Endothelial cell of umbilical vein (primary cell): Measurements from ENCODE around the gene SLC7A10. TPM values are rescaled to one million over a fixed set of nuclear protein-coding genes. Genes with fewer than 3 reads are reported as not detected.

Experiments used
- BruUV-seq: library from RNA; stranded (reverse); fragments of 400-500 nt; replicated peaks from 2 replicates; lab custom pipeline; 2021; lab: Mats Ljungman, UMichigan
- CTCF ChIA-PET: fragments of 300-600, 350-600 bp; sonication (Branson Sonifier 250); formaldehyde crosslinking; loops from one replicate; lab custom pipeline; 2021; ENCODE audit warnings: antibody characterized with exemption, inconsistent platforms; lab: Charles Lee
- POLR2A ChIA-PET: fragments of 300-600, 350-600 bp; sonication (Branson Sonifier 250); formaldehyde crosslinking; loops from one replicate; lab custom pipeline; 2021; ENCODE audit warnings: antibody characterized with exemption, inconsistent platforms; lab: Charles Lee
- DNase-seq: peaks from one replicate; pipeline ENCODE4 v3.0.0-alpha.2; 2011; ENCODE audit warnings: low read depth, low spot score
- FAIRE-seq: peaks from 2 replicates; lab custom pipeline; 2011; peaks lifted over from hg19 to GRCh38; lab: Jason Lieb, UNC
- H2AFZ ChIP-seq: 2 replicates; pipeline ENCODE4 v1.6.0; 2012; ENCODE audit warnings: low read depth, low read length, control low read depth, inconsistent platforms
- H3K27ac ChIP-seq: 2 replicates; pipeline ENCODE4 v1.5.1; 2011; ENCODE audit warnings: low read depth, mild to moderate bottlenecking, control low read depth, low read length, moderate library complexity; ENCODE audit not compliant: insufficient read depth
- H3K27me3 ChIP-seq, 2 experiments: 2 replicates each; pipeline versions ENCODE4 v1.6.0 to v1.6.1; 2011; ENCODE audit warnings: low read length in 2 of 2, mixed read lengths in 1 of 2; ENCODE audit not compliant: control insufficient read depth in 2 of 2, insufficient read depth in 2 of 2
- H3K36me3 ChIP-seq, 2 experiments: 2 replicates in 1 of 2; 3 replicates in 1 of 2; pipeline ENCODE4 v1.5.1; 2011; ENCODE audit warnings: low read length in 2 of 2, mild to moderate bottlenecking in 1 of 2, moderate library complexity in 1 of 2; ENCODE audit not compliant: control insufficient read depth in 2 of 2, insufficient read depth in 2 of 2; ENCODE audit errors: extremely low read depth in 1 of 2
- H3K4me1 ChIP-seq: 3 replicates; pipeline ENCODE4 v1.5.1; 2011; ENCODE audit warnings: mild to moderate bottlenecking, low read length; ENCODE audit not compliant: control insufficient read depth, insufficient read depth; ENCODE audit errors: extremely low read depth
- H3K4me2 ChIP-seq: 2 replicates; pipeline ENCODE4 v1.6.1; 2011; ENCODE audit warnings: low read length, control low read depth, mixed read lengths; ENCODE audit not compliant: insufficient read depth
- H3K4me3 ChIP-seq, 3 experiments: fragments of 200-600 bp in 1 of 3; sonication (generic), shearing (Covaris generic) in 1 of 3; replicated peaks in 1 of 3; 2 replicates each; pipeline ENCODE4 v1.5.1; 2011 to 2016; ENCODE audit warnings: control low read depth in 3 of 3, low read length in 3 of 3, mild to moderate bottlenecking in 2 of 3, inconsistent platforms in 1 of 3, low read depth in 1 of 3, moderate library complexity in 1 of 3; ENCODE audit not compliant: insufficient read depth in 1 of 3
- H3K79me2 ChIP-seq: 2 replicates; pipeline ENCODE4 v1.6.0; 2012; ENCODE audit warnings: low read length, inconsistent platforms; ENCODE audit not compliant: control insufficient read depth, insufficient read depth
- H3K9ac ChIP-seq: replicated peaks from 2 replicates; pipeline ENCODE3; 2011; ENCODE audit warnings: low read length, control low read depth; ENCODE audit not compliant: insufficient read depth; ENCODE audit errors: extremely low read depth
- H3K9me1 ChIP-seq: replicated peaks from 3 replicates; pipeline ENCODE4 v1.6.0; 2011; ENCODE audit warnings: mild to moderate bottlenecking, low read length; ENCODE audit not compliant: control insufficient read depth, insufficient read depth; ENCODE audit errors: extremely low read depth
- H3K9me3 ChIP-seq: replicated peaks from 2 replicates; pipeline ENCODE4 v1.5.1; 2012; ENCODE audit warnings: low read length, inconsistent platforms; ENCODE audit not compliant: control insufficient read depth, insufficient read depth
- H4K20me1 ChIP-seq: replicated peaks from 2 replicates; pipeline ENCODE3; 2011; ENCODE audit warnings: mild to moderate bottlenecking, low read length; ENCODE audit not compliant: control insufficient read depth, insufficient read depth; ENCODE audit errors: extremely low read depth
- CTCF ChIP-seq, 2 donors: IDR thresholded peaks; 1 replicate in 1 of 2; 2 replicates in 1 of 2; pipeline ENCODE4 v1.5.1; 2011; ENCODE audit warnings: low read length in 2 of 2, mild to moderate bottlenecking in 2 of 2, moderate library complexity in 2 of 2, control low read depth in 1 of 2, inconsistent platforms in 1 of 2, low read depth in 1 of 2; ENCODE audit not compliant: insufficient read depth in 1 of 2; ENCODE audit errors: extremely low read depth in 1 of 2
- EZH2 ChIP-seq: IDR thresholded peaks from 2 replicates; pipeline ENCODE4 v1.6.1; 2012; ENCODE audit warnings: borderline replicate concordance, low read depth, mild to moderate bottlenecking, moderate library complexity, low read length, inconsistent platforms; ENCODE audit not compliant: severe bottlenecking
- FOS ChIP-seq: IDR thresholded peaks from 2 replicates; pipeline ENCODE4 v1.6.1; 2011; ENCODE audit warnings: mild to moderate bottlenecking, low read length, moderate library complexity, borderline replicate concordance; ENCODE audit not compliant: insufficient read depth
- GATA2 ChIP-seq: IDR thresholded peaks from 2 replicates; pipeline ENCODE4 v1.7.0; 2011; ENCODE audit warnings: low read depth, mild to moderate bottlenecking, moderate library complexity, mixed read lengths, low read length; ENCODE audit not compliant: insufficient read length, insufficient read depth
- JUN ChIP-seq: IDR thresholded peaks from 2 replicates; pipeline ENCODE4 v1.6.1; 2011; ENCODE audit warnings: borderline replicate concordance, low read depth; ENCODE audit not compliant: insufficient read length, insufficient read depth
- MAX ChIP-seq: IDR thresholded peaks from 2 replicates; pipeline ENCODE4 v1.6.1; 2011; ENCODE audit not compliant: insufficient read depth, insufficient read length
- MYC ChIP-seq: IDR thresholded peaks from one replicate; pipeline ENCODE4 v1.6.1; 2011; ENCODE audit warnings: mild to moderate bottlenecking, low read depth, low read length
- POLR2A ChIP-seq: IDR thresholded peaks from 2 replicates; pipeline ENCODE4 v1.6.1; 2012; ENCODE audit warnings: low read depth, mild to moderate bottlenecking, control low read depth, low read length
- POLR2AphosphoS5 ChIP-seq: IDR thresholded peaks from 2 replicates; pipeline ENCODE4 v1.6.1; 2012; ENCODE audit warnings: low read depth, mild to moderate bottlenecking, control low read depth, low read length, moderate library complexity; ENCODE audit not compliant: insufficient read depth
- dilution Hi-C: fragments of 300-500 bp; cut with MboI; formaldehyde crosslinking; loops from one replicate; pipeline ENCODE4 v1.15.0; 2019; ENCODE audit warnings: low sequenced_read_pairs; ENCODE audit not compliant: extremely low pct_ligation_motif_present
- intact Hi-C: fragments of 100-400 bp; cut with micrococcal nuclease; formaldehyde crosslinking; loops from one replicate; pipeline ENCODE4 v1.10.0; 2022
- polyA plus RNA-seq, 4 experiments: library from polyadenylated mRNA; depleted of rRNA in 3 of 4; stranded (reverse) in 3 of 4; unstranded in 1 of 4; fragments of >200 nt; gene quantifications; 2 replicates each; pipeline versions ENCODE4 v1.2.1 to v1.2.3, GENCODE V29; 2011 to 2012; ENCODE audit warnings: missing spikeins in 1 of 4
- total RNA-seq: library from RNA; stranded (reverse); gene quantifications from 2 replicates; pipeline ENCODE4 v1.2.3, GENCODE V29; 2021

Gene SLC7A10
- total and polyA plus RNA-seq, 2 donors (not counting 3 experiments of a cell fraction or from before 2014, with no cell fraction given) = not detected

GRCh38 chr19:33239223-33239975, 13.7 kb upstream of the SLC7A10 start:
- Histone ChIP-seq H4K20me1 (no peaks in the 10 kb centered on the region), H3K4me1 (no peaks in the 10 kb centered on the region), H3K9me1 (no peaks in the 10 kb centered on the region), H3K27ac (no peak overlapping the region), H3K9me3 (no peaks in the 10 kb centered on the region), H3K36me3 (no peaks in the 10 kb centered on the region), H2AFZ (no peak overlapping the region), H3K79me2 (no peaks in the 10 kb centered on the region), H3K9ac (no peak overlapping the region), H3K4me2 (no peak overlapping the region), H3K4me3 (no peak overlapping the region), H3K27me3 (no peaks in the 10 kb centered on the region)
- intact Hi-C loops (no loop called here), dilution Hi-C loops (no loop called here)
- ChIA-PET CTCF (interaction anchor here (1.2 to 9.5 kb wide), 3 partner anchors 165 to 192 kb away, joined by 4 to 181 read pairs (median 8); no protein-coding TSS in a partner anchor), POLR2A (no interaction called here)
- BruUV-seq = no TSS peak
- FAIRE-seq = no peak
- no peak for DNase-seq
- TF ChIP-seq GATA2 (no peak), POLR2AphosphoS5 (no peak), MYC (no peak)

- Histone ChIP-seq H3K27ac (no peak overlapping the region), H3K9me3 (no peaks in the 10 kb centered on the region), H3K9ac (no peak overlapping the region), H3K79me2 (no peaks in the 10 kb centered on the region), H2AFZ (no peak overlapping the region), H3K4me2 (no peak overlapping the region), H3K4me3 (no peak overlapping the region), H3K36me3 (no peaks in the 10 kb centered on the region), H3K4me1 (no peaks in the 10 kb centered on the region), H4K20me1 (no peaks in the 10 kb centered on the region), H3K9me1 (no peaks in the 10 kb centered on the region), H3K27me3 (no peaks in the 10 kb centered on the region)
- BruUV-seq = no TSS peak
- DNase-seq (no peak), FAIRE-seq (no peak)
- ChIA-PET POLR2A (no interaction called here), CTCF (interaction anchor here (1.2 to 9.5 kb wide), 4 partner anchors 166 to 803 kb away, joined by 3 to 181 read pairs (median 6); no protein-coding TSS in a partner anchor)
- intact Hi-C loops = no loop called here
- TF ChIP-seq POLR2A = no peak
- TF ChIP-seq MAX = no peak
- TF ChIP-seq FOS = no peak
- no peak for TF ChIP-seq MYC
- TF ChIP-seq JUN = no peak
- TF ChIP-seq EZH2 = no peak
- TF ChIP-seq CTCF (IDR thresholded peaks at IDR 0.05; ENCODE audit: extremely low read depth in 1 of 2, insufficient read depth in 1 of 2, low read depth in 1 of 2, low read length in 2 of 2) = no peak
- no peak for TF ChIP-seq POLR2AphosphoS5
- dilution Hi-C loops = no loop called here
These were observed 13.0 kb upstream of the SLC7A10 start for GRCh38 chr19:33238481-33239149.
